Activated effector memory CD4-positive, alpha-beta T cell treated with Interleukin-2 at 50 U/mL for 16 hours (primary cell): ENCODE results near the gene GAL3ST1.
A peak's percentile ranks its signal among the peaks of the same experiment; 100 is the strongest.
"Not testable (repeated sequence)": the region's sequence is repeated elsewhere in the genome, so short reads cannot be mapped to it uniquely, and the experiment has no call there.

Source experiments
- DNase-seq: peaks from one replicate; pipeline ENCODE4 v3.0.0-alpha.2; 2020

Gene GAL3ST1, protein sequence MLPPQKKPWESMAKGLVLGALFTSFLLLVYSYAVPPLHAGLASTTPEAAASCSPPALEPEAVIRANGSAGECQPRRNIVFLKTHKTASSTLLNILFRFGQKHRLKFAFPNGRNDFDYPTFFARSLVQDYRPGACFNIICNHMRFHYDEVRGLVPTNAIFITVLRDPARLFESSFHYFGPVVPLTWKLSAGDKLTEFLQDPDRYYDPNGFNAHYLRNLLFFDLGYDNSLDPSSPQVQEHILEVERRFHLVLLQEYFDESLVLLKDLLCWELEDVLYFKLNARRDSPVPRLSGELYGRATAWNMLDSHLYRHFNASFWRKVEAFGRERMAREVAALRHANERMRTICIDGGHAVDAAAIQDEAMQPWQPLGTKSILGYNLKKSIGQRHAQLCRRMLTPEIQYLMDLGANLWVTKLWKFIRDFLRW

GRCh38 chr22:30574095-30574981 is at the start of gene GAL3ST1:
Gene GAL3ST1 (minus strand): TSS chr22:30574665. CDS start chr22:30557392, 17,273 bp downstream.
- DNase-seq: no peak

DNA sequence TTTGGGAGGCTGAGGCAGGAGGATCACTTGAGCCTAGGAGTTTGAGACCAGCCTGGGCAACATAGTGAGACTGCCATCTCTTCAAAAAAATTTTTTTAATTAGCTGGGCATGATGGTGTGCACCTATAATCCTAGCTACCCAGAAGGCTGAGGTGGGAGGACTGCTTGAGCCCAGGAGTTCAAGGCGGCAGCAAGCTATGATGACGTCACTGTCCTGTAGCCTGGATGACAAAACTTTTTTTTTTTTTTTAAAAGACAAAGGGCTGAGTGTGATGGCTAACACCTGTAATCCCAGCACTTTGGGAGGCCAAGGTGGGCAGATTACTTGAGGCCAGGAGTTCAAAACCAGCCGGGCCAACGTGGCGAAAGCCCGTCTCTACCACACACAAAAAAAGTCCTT is 45.4 kb upstream of the GAL3ST1 start:
- not testable (repeated sequence) for DNase-seq

- DNase-seq: no peak
Measured at GRCh38 chr22:30617819-30618218, 43.4 kb upstream of the GAL3ST1 start.

- DNase-seq: no peak
Measured at GRCh38 chr22:30615543-30615954, 41.1 kb upstream of the GAL3ST1 start.

DNA sequence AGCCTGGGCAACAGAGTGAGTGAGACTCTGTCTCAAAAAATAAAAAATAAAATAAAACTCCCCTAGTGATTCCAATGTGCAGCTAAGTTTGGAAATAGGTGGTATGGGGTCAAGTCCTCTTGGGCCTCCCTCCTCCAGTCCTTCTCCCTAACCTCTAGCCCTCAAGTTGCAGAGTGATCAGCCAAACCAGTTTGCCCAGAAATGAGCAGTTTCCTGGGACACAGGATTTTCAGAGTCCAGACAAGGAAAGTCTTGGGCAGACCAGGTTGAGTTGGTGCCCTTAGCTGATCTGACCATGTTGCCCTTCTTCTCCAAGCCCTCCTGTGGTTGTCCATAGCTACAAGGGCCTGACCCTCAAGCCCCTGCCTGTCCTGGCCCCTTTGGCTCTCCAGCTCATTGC is 40.4 kb upstream of the GAL3ST1 start:
- DNase-seq: no peak

- no peak for DNase-seq
Measured at GRCh38 chr22:30614268-30614667, 39.8 kb upstream of the GAL3ST1 start.

GRCh38 chr22:30612789-30613188 is 38.3 kb upstream of the GAL3ST1 start:
- DNase-seq: no peak

DNA sequence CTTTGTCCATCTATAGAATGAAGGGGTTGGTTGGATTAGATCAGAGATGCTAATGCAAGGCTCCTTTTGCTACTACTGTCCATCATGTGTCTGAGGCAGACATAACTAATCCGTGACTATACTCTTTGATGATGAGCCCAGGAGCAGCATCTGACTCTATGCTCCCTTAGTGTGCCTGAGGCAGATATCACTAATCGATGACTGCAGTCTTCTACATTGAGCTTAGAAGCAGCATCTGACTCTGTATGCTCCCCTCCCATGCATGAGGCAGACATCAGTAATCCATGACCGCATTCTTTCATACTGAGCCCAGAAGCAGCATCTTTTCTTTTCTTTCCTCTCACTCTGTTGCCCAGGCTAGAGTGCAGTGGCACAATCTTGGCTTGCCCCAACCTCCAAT is 36.7 kb upstream of the GAL3ST1 start:
- no peak for DNase-seq

- DNase-seq: no peak
Measured at GRCh38 chr22:30610299-30610698, 35.8 kb upstream of the GAL3ST1 start.

DNA sequence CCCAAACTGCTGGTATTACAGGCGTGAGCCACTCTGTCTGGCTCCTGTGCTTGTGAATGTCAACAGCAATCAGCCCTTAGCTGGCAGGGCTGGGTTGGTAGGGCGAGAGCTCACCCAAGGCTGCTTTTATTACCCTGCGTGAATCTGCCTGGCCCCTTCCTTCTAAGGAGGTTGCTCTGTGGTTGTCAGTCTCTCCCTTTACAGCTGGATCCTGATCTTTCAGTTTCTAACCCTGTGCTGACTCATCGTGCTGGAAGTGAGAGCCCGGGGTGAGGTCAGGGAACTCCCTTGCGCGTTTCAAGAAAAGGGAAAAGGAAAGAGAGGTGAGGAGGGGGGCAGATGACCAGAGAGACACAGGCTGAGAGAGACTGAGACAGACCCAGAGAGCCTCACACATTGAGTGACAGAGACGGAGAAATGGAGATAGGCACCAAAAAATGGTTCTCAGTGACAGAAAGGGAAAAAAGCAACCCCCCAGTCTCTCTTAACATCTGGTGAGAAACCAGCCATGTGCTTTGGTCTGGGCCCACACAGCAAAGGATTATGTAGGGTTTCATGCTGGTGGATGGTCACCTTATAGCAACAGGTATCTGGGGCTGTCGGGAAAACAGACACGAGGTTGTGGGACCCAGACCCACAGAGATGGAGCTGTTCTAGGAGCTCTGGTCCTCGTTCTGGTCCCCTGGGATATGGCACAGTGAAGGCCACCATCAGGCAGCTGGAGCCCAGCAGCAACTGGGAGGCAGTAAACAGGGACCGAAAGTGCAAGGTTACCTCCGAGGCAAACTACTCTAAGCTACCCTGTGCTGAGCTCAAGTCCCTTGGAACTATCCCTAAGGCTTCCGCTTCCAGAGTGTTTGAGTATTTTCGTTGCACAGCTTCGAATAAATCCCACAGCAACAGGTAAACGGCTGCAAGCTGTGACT is 35.1 kb upstream of the GAL3ST1 start:
- no peak for DNase-seq

GRCh38 chr22:30607939-30608338 is 33.5 kb upstream of the GAL3ST1 start:
- no peak for DNase-seq

- no peak for DNase-seq
Measured at GRCh38 chr22:30607300-30607930, 33.0 kb upstream of the GAL3ST1 start.

DNA sequence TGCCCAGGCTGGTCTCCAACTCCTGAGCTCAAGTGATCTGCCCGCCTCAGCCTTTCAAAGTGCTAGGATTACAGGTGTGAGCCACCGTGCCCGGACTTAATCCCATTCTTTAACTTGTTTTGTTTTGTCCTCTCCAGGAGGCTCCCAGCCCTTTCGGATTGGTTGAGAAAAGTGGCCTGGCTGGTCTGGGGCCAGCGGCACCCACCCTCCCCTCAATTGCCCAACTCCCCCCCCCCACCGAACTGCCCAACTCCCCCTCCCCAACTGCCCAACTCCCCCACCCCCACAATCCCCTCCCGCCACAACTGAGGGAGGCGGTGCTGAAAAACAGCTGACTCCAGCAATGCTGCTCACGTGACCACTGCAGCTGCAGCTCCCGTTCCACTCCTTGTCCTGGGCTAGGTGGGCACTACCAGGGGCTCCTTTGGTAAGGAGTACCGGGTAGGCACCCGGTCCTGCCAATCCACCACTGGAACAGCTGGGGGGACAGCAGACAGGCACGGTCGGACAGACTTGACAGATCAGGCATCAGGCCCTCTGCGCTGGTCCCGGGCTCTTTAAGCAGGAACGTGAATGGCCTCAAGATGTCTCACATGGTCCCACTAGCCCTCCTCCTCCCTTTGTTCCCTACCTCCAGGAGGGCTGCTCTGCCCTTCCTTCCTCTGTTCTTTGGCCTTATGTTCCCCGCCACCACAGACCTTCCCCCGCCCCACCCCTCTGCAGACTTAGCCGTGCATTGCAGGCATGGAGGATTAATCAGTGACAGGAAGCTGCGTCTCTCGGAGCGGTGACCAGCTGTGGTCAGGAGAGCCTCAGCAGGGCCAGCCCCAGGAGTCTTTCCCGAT is 32.2 kb upstream of the GAL3ST1 start, which contains the start of gene TCN2:
TCN2 (plus strand) TSS at position 720 of the 845 bp plus-strand sequence. CDS start 158 bp downstream, outside the sequence.
- peak; percentile 10 for DNase-seq

GRCh38 chr22:30605449-30606110 is 31.1 kb upstream of the GAL3ST1 start:
- DNase-seq: peak; percentile 3

DNA sequence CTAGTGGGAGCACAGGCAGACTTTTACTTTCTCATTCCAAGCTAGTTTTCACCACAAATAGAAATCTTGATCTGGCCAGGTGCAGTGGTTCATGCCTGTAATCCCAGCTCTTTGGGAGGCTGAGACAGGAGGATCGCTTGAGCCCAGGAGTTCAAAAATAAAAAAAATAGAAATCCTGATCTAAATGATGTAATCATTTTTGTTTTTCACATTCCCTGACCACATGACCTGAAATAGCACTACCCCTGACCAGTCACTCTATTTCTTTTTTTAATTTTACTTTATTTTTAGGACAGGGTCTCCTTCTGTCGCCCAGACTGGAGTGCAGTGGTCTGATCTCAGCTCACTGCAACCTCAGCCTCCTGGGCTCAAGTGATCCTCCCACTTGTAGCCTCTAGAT is 30.3 kb upstream of the GAL3ST1 start:
- DNase-seq: no peak

GRCh38 chr22:30603801-30604200 is 29.3 kb upstream of the GAL3ST1 start:
- no peak for DNase-seq

- DNase-seq: no peak
Measured at GRCh38 chr22:30602049-30602448, 27.6 kb upstream of the GAL3ST1 start.

GRCh38 chr22:30601464-30601863 is 27.0 kb upstream of the GAL3ST1 start:
- DNase-seq: no peak

DNA sequence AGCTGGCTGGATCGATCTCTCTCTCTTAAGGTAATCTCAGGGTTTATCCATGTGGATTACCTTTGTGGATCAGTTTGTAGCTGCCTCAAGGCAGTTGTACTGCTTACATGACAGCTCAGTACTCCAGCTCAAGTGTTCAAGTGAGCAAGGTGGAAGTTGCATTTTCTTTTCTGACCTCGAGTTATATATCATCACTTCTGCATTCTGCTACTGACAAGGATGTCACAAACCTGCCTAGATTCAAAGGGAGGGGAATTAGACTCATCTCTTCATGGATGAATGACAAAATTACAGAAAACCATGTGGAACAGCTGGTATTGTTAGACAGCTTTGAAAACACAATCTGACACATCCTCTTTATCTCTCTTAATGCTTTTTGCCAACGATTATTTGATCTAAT is 26.5 kb upstream of the GAL3ST1 start:
- DNase-seq: no peak

- DNase-seq: no peak
Measured at GRCh38 chr22:30598986-30599385, 24.5 kb upstream of the GAL3ST1 start.

DNA sequence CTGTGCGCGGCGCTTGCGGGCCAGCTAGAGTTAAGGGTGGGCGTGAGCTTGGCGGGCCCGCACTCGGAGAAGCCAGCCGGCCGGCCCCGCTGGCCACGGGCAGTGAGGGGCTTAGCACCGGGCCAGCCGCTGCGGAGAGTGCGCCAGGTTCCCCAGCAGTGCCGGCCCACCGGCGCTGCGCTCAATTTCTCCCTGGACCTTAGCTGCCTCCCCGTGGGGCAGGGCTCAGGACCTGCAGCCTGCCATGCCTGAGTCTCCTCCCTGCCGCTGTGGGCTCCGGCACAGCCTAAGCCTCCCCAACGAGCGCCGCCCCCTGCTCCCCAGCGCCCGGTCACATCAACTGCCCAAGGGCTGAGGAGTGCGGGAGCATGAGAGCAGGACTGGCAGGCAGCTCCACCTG is 22.4 kb upstream of the GAL3ST1 start:
- no peak for DNase-seq
